Chondrocyte (in vitro differentiated cells): Measurements from ENCODE around the gene PANX3. TPM values are rescaled to one million over a fixed set of nuclear protein-coding genes. Genes with fewer than 3 reads are reported as not detected.

Experiments used
- DNase-seq: peaks from one replicate; pipeline ENCODE4 v3.0.0; 2021; ENCODE audit warnings: mixed read lengths, low spot score
- H3K27ac Mint-ChIP-seq: one replicate; pipeline ENCODE4 v1.8.0; 2021; ENCODE audit warnings: mild to moderate bottlenecking, moderate library complexity, mixed read lengths; ENCODE audit not compliant: unreplicated experiment
- H3K27me3 Mint-ChIP-seq: 2 replicates; pipeline ENCODE4 v1.8.0; 2021; ENCODE audit warnings: low read depth, mixed read lengths
- H3K36me3 Mint-ChIP-seq: 2 replicates; pipeline ENCODE4 v1.8.0; 2021; ENCODE audit warnings: low read depth, mixed read lengths
- H3K4me1 Mint-ChIP-seq: 2 replicates; pipeline ENCODE4 v1.8.0; 2021; ENCODE audit warnings: low read depth, mild to moderate bottlenecking, mixed read lengths
- H3K4me3 Mint-ChIP-seq: one replicate; pipeline ENCODE4 v1.8.0; 2021; ENCODE audit warnings: mild to moderate bottlenecking, moderate library complexity, mixed read lengths; ENCODE audit not compliant: unreplicated experiment
- H3K9me3 Mint-ChIP-seq: 2 replicates; pipeline ENCODE4 v1.8.0; 2021; ENCODE audit warnings: low read depth, mixed read lengths
- total RNA-seq: library from RNA; stranded (reverse); gene quantifications from 3 replicates; pipeline ENCODE4 v1.2.1, GENCODE V29; 2021
- TF ChIP-seq, protein P1 (sequence below): fragments of 200-600 bp; sonication (generic); IDR thresholded peaks from 2 replicates; pipeline ENCODE4 v1.5.0; 2021; ENCODE audit warnings: antibody characterized with exemption, mild to moderate bottlenecking, moderate library complexity

The PANX3 gene
- total RNA-seq, 1 donor from 2014 or later = not detected

DNA sequence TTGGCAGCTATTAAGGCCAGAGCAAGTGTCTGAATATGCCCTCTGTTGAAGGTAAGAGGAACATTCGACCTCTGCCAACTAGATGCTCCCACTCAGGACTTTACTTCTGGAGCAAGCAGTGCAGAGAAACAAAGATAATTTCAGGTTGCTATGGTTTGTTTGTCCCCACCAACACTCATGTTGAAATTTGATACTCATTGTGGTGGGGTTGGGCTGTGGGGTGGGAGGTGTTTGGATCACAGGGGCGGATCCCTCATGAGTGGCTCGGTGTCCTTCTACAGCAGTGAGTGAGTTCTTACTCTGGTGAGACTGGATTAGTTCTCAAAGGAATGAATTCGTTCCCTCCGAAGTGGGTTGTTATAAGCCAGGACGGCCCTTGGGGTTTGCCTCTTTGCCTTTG lies 29.4 kb upstream of the PANX3 start:
- no peak for DNase-seq
- Mint-ChIP-seq H3K36me3 (no peaks in the 10 kb centered on the region), H3K27me3 (peaks cover 37% of the 10 kb centered on the region), H3K9me3 (no peaks in the 10 kb centered on the region), H3K4me1 (no peaks in the 10 kb centered on the region), H3K27ac (no peak overlapping the region), H3K4me3 (no peak overlapping the region)
- TF ChIP-seq, protein P1, sequence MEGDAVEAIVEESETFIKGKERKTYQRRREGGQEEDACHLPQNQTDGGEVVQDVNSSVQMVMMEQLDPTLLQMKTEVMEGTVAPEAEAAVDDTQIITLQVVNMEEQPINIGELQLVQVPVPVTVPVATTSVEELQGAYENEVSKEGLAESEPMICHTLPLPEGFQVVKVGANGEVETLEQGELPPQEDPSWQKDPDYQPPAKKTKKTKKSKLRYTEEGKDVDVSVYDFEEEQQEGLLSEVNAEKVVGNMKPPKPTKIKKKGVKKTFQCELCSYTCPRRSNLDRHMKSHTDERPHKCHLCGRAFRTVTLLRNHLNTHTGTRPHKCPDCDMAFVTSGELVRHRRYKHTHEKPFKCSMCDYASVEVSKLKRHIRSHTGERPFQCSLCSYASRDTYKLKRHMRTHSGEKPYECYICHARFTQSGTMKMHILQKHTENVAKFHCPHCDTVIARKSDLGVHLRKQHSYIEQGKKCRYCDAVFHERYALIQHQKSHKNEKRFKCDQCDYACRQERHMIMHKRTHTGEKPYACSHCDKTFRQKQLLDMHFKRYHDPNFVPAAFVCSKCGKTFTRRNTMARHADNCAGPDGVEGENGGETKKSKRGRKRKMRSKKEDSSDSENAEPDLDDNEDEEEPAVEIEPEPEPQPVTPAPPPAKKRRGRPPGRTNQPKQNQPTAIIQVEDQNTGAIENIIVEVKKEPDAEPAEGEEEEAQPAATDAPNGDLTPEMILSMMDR = no peak

DNA sequence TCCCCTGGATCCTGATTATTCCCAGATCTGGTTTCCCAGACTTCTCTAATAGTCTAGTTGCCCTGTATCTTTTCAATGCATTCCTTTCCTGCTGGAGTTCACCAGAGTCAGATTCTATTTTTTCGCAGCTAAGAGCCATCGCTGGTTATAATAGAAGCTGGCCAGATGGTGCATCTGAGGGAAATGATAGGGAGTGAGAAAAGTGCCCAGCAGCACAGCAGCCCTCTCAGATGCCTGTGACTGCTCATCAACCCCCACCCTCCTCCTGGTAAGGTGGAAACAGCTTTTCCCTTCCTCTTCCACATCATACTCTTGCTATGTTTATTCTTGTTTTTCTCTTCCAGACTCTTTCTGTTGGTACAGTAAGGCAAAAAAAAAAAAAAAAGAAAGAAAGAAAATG lies 28.7 kb upstream of the PANX3 start:
- H3K27me3 Mint-ChIP-seq = peaks cover 40% of the 10 kb centered on the region
- no peak overlapping the region for H3K27ac Mint-ChIP-seq
- no peak for DNase-seq
- H3K9me3 Mint-ChIP-seq = no peaks in the 10 kb centered on the region
- no peaks in the 10 kb centered on the region for H3K4me1 Mint-ChIP-seq
- TF ChIP-seq, protein P1 = no peak
- H3K4me3 Mint-ChIP-seq = no peak overlapping the region
- no peaks in the 10 kb centered on the region for H3K36me3 Mint-ChIP-seq

DNA sequence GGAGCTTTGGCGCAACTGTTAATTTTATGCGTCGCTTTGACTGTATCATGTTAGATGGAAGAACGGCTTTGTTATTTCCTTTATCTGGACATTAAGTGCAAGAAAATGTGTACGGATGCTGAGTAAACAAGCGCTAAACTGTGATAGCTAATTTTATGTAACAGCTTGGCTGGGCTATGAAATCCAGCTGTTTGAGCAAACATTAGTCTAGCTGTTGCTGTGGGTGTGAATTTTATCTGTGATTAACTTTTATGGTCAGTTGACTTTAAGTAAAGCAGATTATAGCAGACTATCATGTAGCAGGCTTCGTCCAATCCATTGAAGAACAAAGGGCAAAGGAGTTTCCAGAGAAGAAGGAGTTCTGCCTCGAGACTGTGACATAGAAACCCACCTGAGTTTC lies 27.4 kb upstream of the PANX3 start:
- no peaks in the 10 kb centered on the region for H3K4me1 Mint-ChIP-seq
- H3K9me3 Mint-ChIP-seq = no peaks in the 10 kb centered on the region

DNA sequence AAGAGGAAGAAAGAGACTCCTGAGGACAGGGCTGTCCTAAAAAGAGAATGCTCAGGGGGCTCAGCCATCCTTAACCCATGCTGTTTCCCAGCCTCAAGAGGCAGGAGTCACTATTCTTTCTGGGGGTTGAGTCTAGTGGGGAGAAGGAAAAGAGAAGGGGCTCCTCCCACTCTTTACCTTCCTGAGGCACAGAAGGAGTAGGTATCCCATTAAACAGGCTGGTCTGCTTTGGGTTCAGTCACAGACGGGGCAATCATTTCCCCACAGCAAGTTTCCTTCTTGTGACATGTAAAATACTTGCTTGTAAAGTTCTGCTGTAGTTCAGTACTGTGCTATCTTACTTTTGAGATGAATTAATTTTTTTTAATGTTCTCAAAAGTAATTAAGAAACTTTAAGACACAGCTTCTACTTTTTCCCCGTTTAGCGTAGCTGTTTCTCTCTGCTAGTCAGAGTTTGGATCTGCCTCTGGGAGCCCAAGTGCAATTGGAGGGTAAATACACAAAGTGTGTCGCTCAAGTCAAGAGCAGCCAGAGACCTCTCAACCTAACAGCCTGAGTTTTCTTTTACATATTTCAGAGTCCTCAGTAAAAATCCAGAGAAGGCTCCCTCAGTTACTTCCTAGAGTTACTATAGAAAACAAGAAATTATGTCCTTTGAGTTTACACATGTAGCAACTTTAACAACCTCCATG lies 26.4 kb upstream of the PANX3 start:
- TF ChIP-seq, protein P1 = no peak
- peaks cover 45% of the 10 kb centered on the region for H3K27me3 Mint-ChIP-seq
- H3K9me3 Mint-ChIP-seq = no peaks in the 10 kb centered on the region
- no peaks in the 10 kb centered on the region for H3K4me1 Mint-ChIP-seq
- DNase-seq = no peak
- no peak overlapping the region for H3K27ac Mint-ChIP-seq
- H3K4me3 Mint-ChIP-seq = no peak overlapping the region
- no peaks in the 10 kb centered on the region for H3K36me3 Mint-ChIP-seq

More for the DNA sequence above, 27.4 kb upstream of the PANX3 start:
- Mint-ChIP-seq H3K27ac (no peak overlapping the region), H3K36me3 (no peaks in the 10 kb centered on the region), H3K27me3 (peaks cover 39% of the 10 kb centered on the region), H3K4me3 (no peak overlapping the region)
- TF ChIP-seq, protein P1 = no peak
- no peak for DNase-seq

DNA sequence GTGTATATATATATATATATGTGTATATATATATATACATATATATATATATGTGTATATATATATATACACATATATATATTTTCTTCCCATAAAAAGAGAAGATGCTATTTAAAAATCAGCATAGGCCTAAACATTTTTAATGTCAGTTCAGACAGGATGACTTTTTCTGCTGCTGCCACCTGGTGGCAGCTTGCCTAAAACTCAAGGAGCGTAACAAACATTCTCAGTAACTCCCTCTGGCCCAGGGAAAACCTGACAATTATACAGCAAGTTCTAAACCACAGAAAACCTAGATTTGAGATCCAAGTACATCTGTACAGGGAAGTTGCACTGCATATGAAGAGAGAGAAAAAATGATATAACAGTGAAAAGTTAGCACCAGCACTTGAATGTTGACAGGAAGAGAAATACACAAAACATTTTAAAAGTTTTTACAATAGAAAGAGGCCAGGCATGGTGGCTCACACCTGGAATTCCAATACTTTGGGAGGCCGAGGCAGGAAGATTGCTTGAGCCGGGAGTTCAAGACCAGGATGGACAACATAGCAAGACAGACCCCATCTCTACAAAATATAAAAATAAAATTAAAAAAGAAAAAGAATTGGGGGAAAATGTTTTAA lies 24.9 kb upstream of the PANX3 start:
- no peaks in the 10 kb centered on the region for H3K36me3 Mint-ChIP-seq
- DNase-seq = no peak
- no peak overlapping the region for H3K27ac Mint-ChIP-seq
- TF ChIP-seq, protein P1 = peak; percentile 82
- H3K4me1 Mint-ChIP-seq = no peaks in the 10 kb centered on the region
- no peaks in the 10 kb centered on the region for H3K9me3 Mint-ChIP-seq
- peaks cover 50% of the 10 kb centered on the region for H3K27me3 Mint-ChIP-seq
- no peak overlapping the region for H3K4me3 Mint-ChIP-seq
